H1 (cell line): ENCODE measurements around the gene SHC1. TPM values are rescaled to one million over a fixed set of nuclear protein-coding genes. Genes with fewer than 3 reads are reported as not detected.

Experiments
- CEBPB ChIP-seq: IDR thresholded peaks from 2 replicates; pipeline ENCODE4 v1.6.1; 2012; ENCODE audit warnings: low read depth, low read length
- CHD7 ChIP-seq: fragments of 300-600 bp; sonication (generic); IDR thresholded peaks from 2 replicates; pipeline ENCODE4 v1.7.1; 2012; ENCODE audit warnings: low read length, moderate library complexity, mild to moderate bottlenecking, inconsistent platforms; ENCODE audit not compliant: insufficient replicate concordance
- NANOG ChIP-seq: IDR thresholded peaks from 2 replicates; pipeline ENCODE4 v1.6.1; 2011; ENCODE audit warnings: low read length, low read depth, mild to moderate bottlenecking, inconsistent platforms; ENCODE audit not compliant: insufficient read depth, poor library complexity, severe bottlenecking
- RAD21 ChIP-seq, 2 experiments: IDR thresholded peaks in 1 of 2; conservative IDR thresholded peaks in 1 of 2; 2 replicates each; pipeline ENCODE4 v1.6.1; 2011; ENCODE audit warnings: low read depth in 2 of 2, low read length in 2 of 2, improper control_type of control experiment in 1 of 2, inconsistent platforms in 1 of 2, mild to moderate bottlenecking in 1 of 2, moderate library complexity in 1 of 2
- RNF2 ChIP-seq: fragments of 200-900, 300-1000 bp; sonication (generic); IDR thresholded peaks from 2 replicates; pipeline ENCODE4 v1.7.1; 2016; ENCODE audit warnings: borderline replicate concordance, low read depth, mild to moderate bottlenecking, antibody characterized with exemption, low read length; ENCODE audit not compliant: poor library complexity, severe bottlenecking; ENCODE audit errors: missing control alignments
- SIX5 ChIP-seq: IDR thresholded peaks from 2 replicates; pipeline ENCODE4 v1.6.1; 2011; ENCODE audit warnings: mild to moderate bottlenecking, low read depth, low read length
- polyA plus RNA-seq, 7 experiments: library from polyadenylated mRNA; depleted of rRNA in 3 of 7; stranded (reverse) in 5 of 7; unstranded in 2 of 7; fragments of >200 nt in 5 of 7; fragments of 200-250 nt in 2 of 7; gene quantifications; 1 replicate in 5 of 7; 2 replicates in 1 of 7; 4 replicates in 1 of 7; pipeline versions ENCODE4 v1.2.1 to v1.2.3, GENCODE V29; 2011 to 2013; ENCODE audit warnings: missing spikeins in 2 of 7, mixed read lengths in 2 of 7
- total RNA-seq: library from RNA; stranded (reverse); fragmentation: NEBNext Ultra II Directional; extraction: Animal tissue kit (Norgen Biotek cat#: 25700); gene quantifications from 2 replicates; pipeline ENCODE4 v1.2.1, GENCODE V29; 2021
- TF ChIP-seq, protein P1 (sequence below), 3 experiments: IDR thresholded peaks; 1 replicate in 2 of 3; 2 replicates in 1 of 3; pipeline versions ENCODE4 v1.5.1 to v1.6.1; 2011; ENCODE audit warnings: low read length in 3 of 3, mild to moderate bottlenecking in 3 of 3, inconsistent platforms in 2 of 3, low read depth in 1 of 3, moderate library complexity in 1 of 3; ENCODE audit not compliant: insufficient read depth in 1 of 3; ENCODE audit errors: control extremely low read depth in 1 of 3

Gene SHC1
- total and polyA plus RNA-seq, 2 of the 8 experiments (the other 6 are each of a cell fraction or from before 2014, with no cell fraction given), result 177 to 212 TPM

GRCh38 chr1:154940651-154941194 lies 29.8 kb downstream of the SHC1 start (continued):
- TF ChIP-seq CHD7, result no peak
- no peak for TF ChIP-seq RNF2
- no peak for TF ChIP-seq NANOG
- no peak for TF ChIP-seq CEBPB
- TF ChIP-seq, protein P1, sequence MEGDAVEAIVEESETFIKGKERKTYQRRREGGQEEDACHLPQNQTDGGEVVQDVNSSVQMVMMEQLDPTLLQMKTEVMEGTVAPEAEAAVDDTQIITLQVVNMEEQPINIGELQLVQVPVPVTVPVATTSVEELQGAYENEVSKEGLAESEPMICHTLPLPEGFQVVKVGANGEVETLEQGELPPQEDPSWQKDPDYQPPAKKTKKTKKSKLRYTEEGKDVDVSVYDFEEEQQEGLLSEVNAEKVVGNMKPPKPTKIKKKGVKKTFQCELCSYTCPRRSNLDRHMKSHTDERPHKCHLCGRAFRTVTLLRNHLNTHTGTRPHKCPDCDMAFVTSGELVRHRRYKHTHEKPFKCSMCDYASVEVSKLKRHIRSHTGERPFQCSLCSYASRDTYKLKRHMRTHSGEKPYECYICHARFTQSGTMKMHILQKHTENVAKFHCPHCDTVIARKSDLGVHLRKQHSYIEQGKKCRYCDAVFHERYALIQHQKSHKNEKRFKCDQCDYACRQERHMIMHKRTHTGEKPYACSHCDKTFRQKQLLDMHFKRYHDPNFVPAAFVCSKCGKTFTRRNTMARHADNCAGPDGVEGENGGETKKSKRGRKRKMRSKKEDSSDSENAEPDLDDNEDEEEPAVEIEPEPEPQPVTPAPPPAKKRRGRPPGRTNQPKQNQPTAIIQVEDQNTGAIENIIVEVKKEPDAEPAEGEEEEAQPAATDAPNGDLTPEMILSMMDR (IDR thresholded peaks at IDR 0.05; ENCODE audit: control extremely low read depth in 1 of 3, insufficient read depth in 1 of 3, low read depth in 1 of 3, low read length in 3 of 3), result no peak
- no peak for TF ChIP-seq RAD21 (IDR thresholded peaks at IDR 0.05 in 1 of 2, conservative IDR thresholded peaks at IDR 0.05 in 1 of 2; ENCODE audit: low read depth in 2 of 2, low read length in 2 of 2)
- no peak for TF ChIP-seq SIX5
